SK-N-MC (cell line): Measurements from ENCODE around the gene MIA.

Source experiments
- DNase-seq: peaks from one replicate; pipeline ENCODE4 v3.0.0-alpha.2; 2011; ENCODE audit warnings: low read depth, low spot score
- H3K27ac ChIP-seq: fragments of 200-600 bp; sonication (generic); 2 replicates; pipeline ENCODE4 v1.5.1; 2016; ENCODE audit warnings: mixed run types
- H3K36me3 ChIP-seq: fragments of 200-600 bp; sonication (generic); 2 replicates; pipeline ENCODE4 v1.6.1; 2017; ENCODE audit warnings: antibody characterized with exemption, low read length, mixed read lengths; ENCODE audit not compliant: insufficient read depth
- H3K4me3 ChIP-seq: fragments of 200-600 bp; sonication (generic); 2 replicates; pipeline ENCODE4 v1.5.1; 2016
- H3K9ac ChIP-seq: fragments of 200-600 bp; sonication (generic); 2 replicates; pipeline ENCODE4 v1.8.0; 2017; ENCODE audit warnings: mixed run types, mixed read lengths; ENCODE audit not compliant: insufficient read length
- H3K9me3 ChIP-seq: fragments of 200-600 bp; sonication (generic); 2 replicates; pipeline ENCODE4 v1.6.1; 2017; ENCODE audit warnings: low read depth, mild to moderate bottlenecking, antibody characterized with exemption, low read length, moderate library complexity, mixed read lengths
- EZH2 ChIP-seq: fragments of 200-600 bp; sonication (generic); IDR thresholded peaks from one replicate; pipeline ENCODE4 v1.6.1; 2017; ENCODE audit warnings: antibody characterized with exemption
- FOXP2 ChIP-seq: optimal IDR thresholded peaks from 2 replicates; pipeline ENCODE3; 2011; ENCODE audit warnings: mild to moderate bottlenecking, moderate library complexity; ENCODE audit not compliant: insufficient read depth; ENCODE audit errors: extremely low read length, control extremely low read depth
- POLR2AphosphoS5 ChIP-seq: IDR thresholded peaks from 2 replicates; pipeline ENCODE4 v1.6.1; 2012; ENCODE audit warnings: mild to moderate bottlenecking, low read depth, low read length, borderline replicate concordance

The MIA gene

DNA sequence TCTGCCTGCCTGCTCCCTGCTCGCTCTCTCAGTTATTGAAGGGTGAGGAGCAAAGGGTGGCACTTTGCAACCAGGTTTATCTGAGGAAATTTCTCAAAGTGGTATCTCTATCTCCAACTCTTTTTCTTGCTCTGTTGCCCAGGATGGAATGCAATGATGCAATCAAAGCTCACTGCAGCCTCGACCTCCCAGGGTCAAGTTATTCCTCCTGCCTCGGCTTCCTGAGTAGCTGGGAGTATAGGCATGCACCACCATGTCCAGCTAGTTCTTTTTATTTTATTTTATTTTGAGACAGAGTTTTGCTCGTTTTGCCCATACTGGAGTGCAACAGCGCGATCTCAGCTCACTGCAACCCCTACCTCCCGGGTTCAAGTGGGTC, 29.9 kb upstream of the MIA start:
- no peak overlapping the region for H3K9ac ChIP-seq
- no peak overlapping the region for H3K4me3 ChIP-seq
- H3K9me3 ChIP-seq: no peaks in the 10 kb centered on the region
- TF ChIP-seq FOXP2 (no peak), POLR2AphosphoS5 (no peak), EZH2 (no peak)
- no peak for DNase-seq
- H3K27ac ChIP-seq: no peak overlapping the region
- no peaks in the 10 kb centered on the region for H3K36me3 ChIP-seq

DNA sequence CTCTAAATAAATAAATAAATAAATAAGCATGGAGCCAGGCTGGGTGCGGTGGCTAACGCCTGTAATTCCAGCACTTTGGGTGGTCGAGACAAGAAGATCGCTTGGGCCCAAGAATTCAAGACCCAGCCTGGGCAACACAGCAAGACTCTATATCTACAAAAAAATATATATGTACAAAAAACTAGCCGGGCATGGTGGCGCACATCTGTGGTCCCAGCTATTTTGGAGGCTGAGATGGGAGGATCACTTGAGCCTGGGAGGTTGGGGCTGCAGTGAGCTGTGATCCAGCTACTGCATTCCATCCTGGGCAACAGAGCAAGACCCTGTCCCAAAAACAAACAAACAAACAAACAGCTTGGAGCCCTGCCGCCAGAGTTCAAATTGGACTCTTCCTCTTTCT, 27.8 kb upstream of the MIA start:
- Histone ChIP-seq H3K27ac (no peak overlapping the region), H3K4me3 (no peak overlapping the region), H3K9me3 (no peaks in the 10 kb centered on the region), H3K36me3 (peaks cover 6% of the 10 kb centered on the region), H3K9ac (no peak overlapping the region)
- TF ChIP-seq FOXP2: no peak
- TF ChIP-seq POLR2AphosphoS5: no peak
- DNase-seq: no peak

DNA sequence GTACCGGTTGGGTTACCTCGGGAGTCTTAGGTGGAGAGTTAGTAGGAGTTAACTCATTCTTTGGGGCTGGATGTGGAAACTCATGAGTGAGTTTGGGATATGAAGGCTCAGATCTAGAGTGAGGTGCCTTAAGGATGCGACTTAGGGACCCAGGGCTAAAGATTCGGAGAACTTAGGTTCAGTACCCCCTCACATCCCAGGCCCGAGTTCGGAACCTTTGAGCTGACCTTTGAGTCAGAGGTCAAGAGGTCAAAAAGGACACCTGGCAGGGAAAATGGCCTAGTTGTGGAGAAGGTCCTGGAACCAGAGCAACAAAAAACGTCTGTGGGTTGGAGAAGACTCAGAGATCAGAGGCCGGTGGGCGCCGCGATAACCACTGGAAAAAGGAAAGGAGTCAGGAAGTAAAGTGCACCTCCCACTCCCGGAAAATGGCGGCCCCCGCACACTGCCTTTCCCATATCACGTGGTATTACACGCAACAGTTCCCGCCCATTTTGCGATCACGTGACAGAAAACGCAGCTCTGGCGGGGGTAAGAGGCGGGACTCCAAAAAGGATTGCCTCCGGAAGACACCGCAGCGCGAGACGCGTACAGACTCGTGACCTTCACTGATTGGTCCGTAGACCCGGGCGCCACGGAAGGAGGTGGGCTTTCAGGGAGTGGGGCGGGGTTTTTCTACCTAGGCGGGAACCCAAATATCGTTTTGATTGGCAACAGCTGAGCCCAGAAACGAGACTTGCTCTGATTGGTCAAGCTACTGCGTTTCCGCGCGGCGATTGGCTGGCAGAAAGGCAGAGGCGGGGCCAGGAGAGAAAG, 25.1 kb upstream of the MIA start, which contains the start of gene ACTMAP:
Gene ACTMAP, minus strand, starts transcription at position 420 of the 816 bp plus-strand sequence. CDS start 674 bp downstream, outside the sequence.
- no peak for TF ChIP-seq EZH2
- peak; percentile 72 for TF ChIP-seq POLR2AphosphoS5
- peak; percentile 84 for TF ChIP-seq FOXP2
- Histone ChIP-seq H3K9me3 (no peaks in the 10 kb centered on the region), H3K4me3 (peak within 1 kb of the TSS; percentile 97), H3K36me3 (peaks cover 25% of the 10 kb centered on the region), H3K9ac (peak within 1 kb of the TSS; percentile 100), H3K27ac (peak within 1 kb of the TSS; percentile 98)
- DNase-seq: peak; percentile 100

DNA sequence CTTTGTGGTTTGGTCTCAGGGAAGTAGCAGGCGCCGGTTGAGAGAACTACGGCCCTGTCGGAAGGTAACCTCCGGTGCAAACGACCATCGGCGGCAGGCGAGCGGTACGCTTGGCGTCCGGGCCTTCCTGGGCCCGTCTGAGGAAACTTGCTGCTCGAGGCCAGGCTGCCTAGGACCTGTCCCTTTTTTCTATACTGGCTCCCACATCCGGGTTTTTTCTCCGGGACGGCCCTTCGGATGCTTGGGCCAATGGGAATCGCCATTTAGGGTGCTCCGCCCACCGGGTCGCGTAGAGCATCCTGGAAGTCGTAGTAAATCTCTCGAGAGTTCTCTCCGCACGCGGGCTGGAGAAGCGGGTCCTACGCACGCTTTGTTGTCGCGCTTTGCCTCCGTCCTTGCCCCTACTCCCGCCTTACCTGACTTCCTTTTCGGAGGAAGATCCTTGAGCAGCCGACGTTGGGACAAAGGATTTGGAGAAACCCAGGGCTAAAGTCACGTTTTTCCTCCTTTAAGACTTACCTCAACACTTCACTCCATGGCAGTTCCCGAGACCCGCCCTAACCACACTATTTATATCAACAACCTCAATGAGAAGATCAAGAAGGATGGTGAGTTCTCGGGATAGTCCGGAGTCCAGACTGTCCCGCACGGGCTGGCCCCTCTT, 24.3 kb upstream of the MIA start, which contains the start of gene SNRPA:
Gene SNRPA, plus strand, starts transcription at position 330 of the 664 bp plus-strand sequence. Its CDS starts 206 bp downstream, at position 536.
- TF ChIP-seq FOXP2: peak; percentile 69
- TF ChIP-seq POLR2AphosphoS5: peak; percentile 86
- no peak for TF ChIP-seq EZH2
- peak; percentile 96 for DNase-seq
- H3K9ac ChIP-seq: peak within 1 kb of the TSS; percentile 100
- H3K36me3 ChIP-seq: peaks cover 33% of the 10 kb centered on the region
- H3K27ac ChIP-seq: peak within 1 kb of the TSS; percentile 98
- peak within 1 kb of the TSS; percentile 97 for H3K4me3 ChIP-seq
- no peaks in the 10 kb centered on the region for H3K9me3 ChIP-seq

DNA sequence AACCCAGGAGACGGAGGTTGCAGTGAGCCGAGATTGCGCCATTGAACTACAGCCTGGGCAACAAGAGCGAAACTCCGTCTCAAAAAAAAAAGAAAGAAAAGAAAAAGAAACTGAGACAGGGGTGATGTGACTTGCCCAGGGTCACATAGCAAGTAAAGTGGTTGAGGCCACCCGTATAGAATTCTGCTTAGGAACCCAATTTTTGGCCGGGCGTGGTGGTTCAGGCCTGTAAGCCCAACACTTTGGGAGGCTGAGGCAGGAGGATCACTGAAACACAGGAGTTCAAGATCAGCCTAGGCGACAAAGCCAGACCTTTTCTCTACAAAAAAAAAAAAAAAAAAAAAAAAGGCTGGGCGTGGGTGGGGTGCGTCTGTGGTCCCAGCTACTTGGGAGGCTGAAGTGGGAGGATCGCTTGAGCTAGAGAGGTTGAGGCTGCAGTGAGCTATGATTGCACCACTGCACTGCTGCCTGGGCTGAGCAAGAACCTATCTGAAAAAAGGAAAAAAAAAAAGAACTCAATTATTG, 23.0 kb upstream of the MIA start:
- peak overlapping the region; percentile 89 for H3K4me3 ChIP-seq
- DNase-seq: no peak
- H3K36me3 ChIP-seq: peaks cover 46% of the 10 kb centered on the region
- peak overlapping the region; percentile 97 for H3K9ac ChIP-seq
- TF ChIP-seq POLR2AphosphoS5: no peak
- H3K27ac ChIP-seq: no peak overlapping the region; the same call in 1 of the 2 replicates
- no peaks in the 10 kb centered on the region for H3K9me3 ChIP-seq

DNA sequence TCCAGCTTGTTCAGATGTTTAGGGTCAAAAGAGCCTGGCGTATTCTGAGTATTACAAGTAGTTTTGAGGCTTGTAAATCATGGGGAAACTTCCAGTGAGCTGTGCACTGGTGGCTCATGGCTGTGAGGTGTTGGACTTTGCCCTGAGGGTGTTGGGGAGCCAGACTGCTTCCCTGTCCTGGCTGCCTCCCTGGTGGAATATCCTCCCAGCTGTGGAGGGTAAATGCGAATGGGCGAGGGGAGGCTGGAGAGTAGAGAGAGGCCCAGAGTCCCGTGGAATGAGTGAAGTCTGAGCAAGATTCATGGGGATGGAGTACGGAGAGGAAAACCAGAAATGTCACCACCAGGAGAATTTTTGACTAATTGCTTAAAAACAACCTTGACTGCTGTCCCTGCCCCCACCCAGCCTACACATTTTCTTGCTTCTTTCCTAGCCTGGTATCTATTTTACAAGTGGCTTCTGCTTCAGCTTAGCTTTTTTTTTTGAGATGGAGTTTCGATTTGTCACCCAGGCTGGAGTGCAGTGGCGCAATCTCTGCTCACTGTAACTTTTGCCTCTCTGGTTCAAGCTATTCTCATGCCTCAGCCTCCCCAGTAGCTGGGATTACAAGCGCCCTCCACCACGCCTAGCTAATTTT, 20.6 kb upstream of the MIA start:
- no peak for DNase-seq
- no peak for TF ChIP-seq FOXP2
- no peak for TF ChIP-seq POLR2AphosphoS5
- no peak for TF ChIP-seq EZH2
- Histone ChIP-seq H3K9ac (peak overlapping the region; percentile 59), H3K36me3 (peaks cover 66% of the 10 kb centered on the region), H3K27ac (peak overlapping the region; percentile 77), H3K9me3 (no peaks in the 10 kb centered on the region), H3K4me3 (peak overlapping the region; percentile 58)

DNA sequence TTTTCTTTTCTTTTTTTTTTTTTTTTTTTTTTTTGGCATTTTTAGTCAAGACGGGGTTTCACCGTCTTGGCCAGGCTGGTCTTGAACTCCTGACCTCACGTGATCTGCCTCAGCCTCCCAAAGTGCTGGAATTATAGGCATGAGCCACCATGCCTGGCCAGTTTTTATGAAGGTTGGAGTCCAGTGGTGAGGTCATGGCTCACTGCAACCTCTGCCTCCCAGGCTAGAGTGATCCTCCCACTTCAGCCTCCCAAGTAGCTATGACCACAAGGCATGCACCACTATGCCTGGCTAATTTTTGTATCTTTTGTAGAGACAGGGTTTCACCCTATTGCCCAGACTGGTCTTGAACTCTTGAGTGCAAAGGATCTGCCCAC, 20.1 kb upstream of the MIA start:
- Histone ChIP-seq H3K9ac (no peak overlapping the region), H3K4me3 (peak overlapping the region; percentile 22; the same call in 1 of the 2 replicates), H3K9me3 (no peaks in the 10 kb centered on the region), H3K36me3 (peaks cover 71% of the 10 kb centered on the region), H3K27ac (no peak overlapping the region)
- no peak for TF ChIP-seq EZH2
- no peak for TF ChIP-seq FOXP2
- TF ChIP-seq POLR2AphosphoS5: no peak
- DNase-seq: no peak

DNA sequence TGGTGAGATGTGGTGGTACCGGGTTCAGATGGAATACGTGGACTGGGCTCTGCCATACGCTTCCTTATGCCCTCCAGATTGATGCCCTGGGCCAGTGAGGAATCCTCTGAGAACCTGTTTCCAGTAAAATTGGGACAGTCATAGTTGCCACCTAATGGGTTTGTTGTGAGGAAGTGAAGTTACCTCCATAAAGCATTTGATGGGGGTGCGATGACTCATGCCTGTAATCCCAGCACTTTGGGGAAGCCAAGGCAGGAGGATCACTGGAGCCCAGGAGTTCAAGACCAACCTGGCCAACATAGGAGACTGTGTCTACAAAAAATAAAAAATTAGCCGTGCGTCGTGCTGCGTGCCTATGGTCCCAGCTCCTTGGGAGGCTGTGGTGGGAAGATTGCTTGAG, 19.5 kb upstream of the MIA start:
- no peak for DNase-seq
- no peak overlapping the region for H3K27ac ChIP-seq
- H3K9me3 ChIP-seq: no peaks in the 10 kb centered on the region
- peaks cover 77% of the 10 kb centered on the region for H3K36me3 ChIP-seq
- TF ChIP-seq EZH2 (no peak), POLR2AphosphoS5 (no peak), FOXP2 (no peak)
- H3K4me3 ChIP-seq: peak overlapping the region; percentile 22; the same call in 1 of the 2 replicates
- no peak overlapping the region for H3K9ac ChIP-seq
